Measurements from ENCODE around the gene CES5A. TPM values are rescaled to one million over a fixed set of nuclear protein-coding genes. Genes with fewer than 3 reads are reported as not detected.
"Not testable (repeated sequence)": the region's sequence is repeated elsewhere in the genome, so short reads cannot be mapped to it uniquely, and the experiment has no call there.

Gene CES5A
- not detected in 2 replicates for total RNA-seq (2014; rRNA removed; shearing (Covaris generic))

- no peak for DNase-seq (ENCODE audit: low read depth)
Measured at GRCh38 chr16:55875273-55875672, at the start of gene CES5A. Gene CES5A, minus strand, starts transcription at chr16:55875373. Its CDS starts 152 bp downstream, at chr16:55875221.

DNA sequence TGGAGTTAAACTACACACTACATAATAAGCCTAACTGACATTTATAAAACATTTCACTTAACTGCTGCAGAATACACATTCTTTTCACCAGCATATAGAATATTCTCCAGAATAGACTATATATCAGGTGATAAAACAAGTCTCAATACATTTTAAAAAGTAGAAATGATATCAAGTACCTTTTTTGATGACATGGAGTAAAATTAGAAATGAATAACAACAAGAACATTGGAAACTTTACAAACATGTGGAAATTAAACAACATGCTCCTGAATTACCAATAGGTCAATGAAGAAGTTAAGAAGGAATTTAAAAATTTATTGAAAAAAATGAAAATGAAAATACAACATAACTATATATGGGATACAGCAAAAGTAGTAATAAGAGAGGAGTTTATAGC lies 47.5 kb upstream of the CES5A start:
- no peak for DNase-seq (ENCODE audit: low read depth)

DNA sequence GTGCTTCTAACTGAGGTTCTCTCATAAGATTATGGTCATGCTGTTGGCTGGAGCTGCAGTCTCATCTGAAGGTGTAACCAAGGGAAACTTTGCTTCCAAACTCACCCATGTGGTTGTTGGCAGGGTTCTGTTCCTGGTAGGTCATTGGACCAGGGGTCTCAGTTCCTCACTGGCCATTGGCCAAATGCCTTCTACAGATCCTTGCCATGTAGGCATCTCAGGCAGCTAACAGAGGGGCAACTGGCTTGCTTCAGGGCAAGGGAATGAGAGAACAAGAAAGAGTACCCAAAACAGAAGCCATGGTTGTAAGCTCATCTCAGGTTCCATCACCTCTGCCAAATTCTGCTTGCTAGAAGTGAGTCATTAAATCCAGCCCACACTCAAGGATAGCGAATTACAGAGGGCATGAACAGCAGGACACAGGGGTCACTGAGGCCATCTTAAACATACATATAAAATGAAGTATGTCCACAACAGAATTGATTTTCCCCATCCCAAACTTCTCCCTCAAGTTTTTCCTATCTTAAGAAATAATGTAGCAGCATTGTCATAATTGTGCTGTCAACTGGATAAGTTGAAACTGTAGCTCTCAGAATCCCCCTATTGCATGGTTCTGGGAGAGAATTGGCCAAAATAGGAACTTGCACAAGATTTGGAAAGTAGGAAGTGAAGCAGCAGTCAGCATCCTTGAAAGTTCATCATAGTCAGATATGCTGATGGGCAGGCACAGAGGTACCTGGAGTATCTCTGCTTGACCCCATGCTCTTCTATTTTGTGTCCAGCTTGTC lies 42.4 kb upstream of the CES5A start:
- no peak for DNase-seq (ENCODE audit: low read depth)

GRCh38 chr16:55915096-55915827 lies 40.1 kb upstream of the CES5A start:
- DNase-seq (ENCODE audit: low read depth) = no peak

DNA sequence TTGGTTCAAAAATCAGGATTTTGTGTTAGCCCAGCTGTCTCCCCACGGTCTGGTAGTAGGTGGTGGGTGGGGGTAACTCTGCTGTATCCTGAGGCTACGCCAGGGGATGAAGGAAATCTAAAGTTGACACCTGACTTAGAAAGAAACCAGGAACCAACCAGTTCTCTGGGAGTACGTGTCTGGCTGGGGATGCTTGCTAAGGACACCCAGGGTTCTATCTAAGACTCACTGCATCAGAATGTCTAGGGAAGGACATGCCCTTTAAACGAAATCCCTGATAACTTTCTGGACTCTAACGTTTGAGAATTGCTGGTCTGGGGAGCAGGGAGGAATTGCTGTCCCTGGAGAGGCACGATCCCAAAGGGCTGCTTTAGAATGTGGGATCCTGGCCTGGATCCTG lies 39.2 kb upstream of the CES5A start:
- no peak for DNase-seq (ENCODE audit: low read depth)

GRCh38 chr16:55913716-55914115 lies 38.5 kb upstream of the CES5A start:
- no peak for DNase-seq (ENCODE audit: low read depth)

DNA sequence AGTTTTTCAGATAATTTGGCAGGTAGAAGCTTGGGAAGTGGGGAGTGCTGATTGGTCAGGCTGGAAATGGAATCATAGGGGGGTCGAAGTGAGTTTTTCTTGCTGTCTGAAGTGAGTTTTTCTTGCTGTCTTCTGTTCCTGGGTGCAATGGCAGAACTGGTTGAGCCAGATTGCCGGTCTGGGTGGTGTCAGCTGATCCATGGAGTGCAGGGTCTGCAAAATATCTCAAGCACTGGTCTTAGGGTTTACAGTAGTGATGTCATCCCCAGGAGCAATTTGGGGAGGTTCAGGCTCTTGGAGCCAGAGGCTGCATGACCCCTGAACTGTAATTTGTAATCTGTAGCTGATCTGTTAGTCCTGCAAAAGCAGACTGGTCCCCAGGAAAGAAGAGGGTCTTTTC lies 37.9 kb upstream of the CES5A start:
- not testable (repeated sequence) for DNase-seq (ENCODE audit: low read depth)

DNA sequence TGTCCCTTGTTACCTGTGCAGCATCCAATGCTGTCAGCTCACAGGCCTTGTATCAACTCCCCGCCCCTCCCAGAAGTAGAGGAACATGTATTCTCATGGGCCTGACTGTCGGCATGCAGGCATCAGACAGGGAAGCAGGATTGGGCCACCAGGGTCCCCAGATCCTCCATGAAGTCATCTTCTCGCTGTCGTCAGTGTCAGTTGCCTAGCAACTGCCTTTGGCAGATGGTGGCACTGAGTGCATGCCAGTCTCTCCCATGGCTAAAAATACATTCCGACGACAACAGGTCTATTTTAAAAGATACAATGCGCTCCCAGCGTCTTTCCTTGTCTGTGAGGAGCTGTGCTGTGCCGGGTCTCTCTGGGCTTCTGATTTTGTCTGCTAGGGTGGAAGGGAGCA lies 36.8 kb upstream of the CES5A start:
- no peak for DNase-seq (ENCODE audit: low read depth)

- DNase-seq (ENCODE audit: low read depth) = no peak
Measured at GRCh38 chr16:55911616-55912015, 36.4 kb upstream of the CES5A start.

DNA sequence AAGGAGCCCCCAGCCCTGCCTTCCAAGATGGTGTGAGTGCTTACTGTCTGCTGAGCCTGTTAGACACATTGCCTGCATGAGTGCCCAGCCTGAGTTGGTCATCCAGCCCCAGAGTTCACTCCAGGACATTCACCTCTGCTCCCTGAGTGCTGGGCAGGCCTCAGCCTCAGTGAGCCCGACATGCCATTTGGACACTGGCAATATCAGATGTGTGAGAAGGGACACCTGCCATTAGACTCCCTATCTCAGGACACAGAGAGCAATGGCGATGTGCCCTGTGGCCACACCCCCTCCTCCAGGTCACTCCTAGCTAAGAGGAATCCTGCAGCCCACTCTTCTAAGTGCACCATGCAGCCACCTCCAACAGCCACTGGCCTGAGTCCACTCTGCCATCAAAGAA lies 34.7 kb upstream of the CES5A start:
- no peak for DNase-seq (ENCODE audit: low read depth)

- DNase-seq (ENCODE audit: low read depth) = no peak
Measured at GRCh38 chr16:55908641-55909040, 33.5 kb upstream of the CES5A start.

DNA sequence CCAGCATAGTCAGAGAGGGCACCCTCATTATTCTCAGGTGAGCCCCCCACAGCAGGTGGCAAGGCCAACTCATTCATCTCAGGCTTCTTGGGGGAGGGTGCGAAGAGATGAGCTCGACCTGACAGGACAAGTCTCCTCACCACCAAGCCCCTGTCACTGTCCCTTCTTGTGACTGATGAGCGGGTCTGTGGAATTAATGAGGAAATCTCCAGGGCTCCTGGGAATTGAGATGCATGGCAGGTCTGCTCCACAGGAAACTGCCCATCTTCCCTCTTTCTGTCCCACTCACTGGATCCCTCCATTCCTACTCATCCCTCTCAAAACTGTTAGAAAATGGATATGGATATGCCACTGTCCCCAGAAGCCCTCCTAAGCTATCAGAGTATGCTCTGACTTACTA lies 32.5 kb upstream of the CES5A start:
- no peak for DNase-seq (ENCODE audit: low read depth)

DNA sequence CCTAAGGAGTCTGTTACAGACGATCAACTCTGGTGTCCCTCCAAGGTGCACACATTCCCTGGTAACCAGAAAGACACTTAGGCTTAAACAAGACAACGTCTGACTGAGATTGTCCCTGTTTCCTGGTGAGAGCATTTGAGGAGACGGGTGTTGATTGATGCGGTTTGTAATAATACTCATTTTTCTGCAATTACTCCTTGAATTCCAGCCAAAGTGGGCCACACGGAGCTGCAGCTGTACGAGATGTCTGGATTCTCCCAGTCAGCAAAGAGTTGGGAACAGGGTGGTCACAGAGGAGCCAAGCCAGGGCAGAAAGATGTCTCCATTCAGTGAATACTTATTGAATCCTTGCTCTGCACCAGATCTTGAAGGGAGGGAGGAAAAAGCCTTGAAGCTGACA lies 30.9 kb upstream of the CES5A start:
- no peak for DNase-seq (ENCODE audit: low read depth)

- DNase-seq (ENCODE audit: low read depth) = no peak
Measured at GRCh38 chr16:55905651-55906050, 30.5 kb upstream of the CES5A start.

DNA sequence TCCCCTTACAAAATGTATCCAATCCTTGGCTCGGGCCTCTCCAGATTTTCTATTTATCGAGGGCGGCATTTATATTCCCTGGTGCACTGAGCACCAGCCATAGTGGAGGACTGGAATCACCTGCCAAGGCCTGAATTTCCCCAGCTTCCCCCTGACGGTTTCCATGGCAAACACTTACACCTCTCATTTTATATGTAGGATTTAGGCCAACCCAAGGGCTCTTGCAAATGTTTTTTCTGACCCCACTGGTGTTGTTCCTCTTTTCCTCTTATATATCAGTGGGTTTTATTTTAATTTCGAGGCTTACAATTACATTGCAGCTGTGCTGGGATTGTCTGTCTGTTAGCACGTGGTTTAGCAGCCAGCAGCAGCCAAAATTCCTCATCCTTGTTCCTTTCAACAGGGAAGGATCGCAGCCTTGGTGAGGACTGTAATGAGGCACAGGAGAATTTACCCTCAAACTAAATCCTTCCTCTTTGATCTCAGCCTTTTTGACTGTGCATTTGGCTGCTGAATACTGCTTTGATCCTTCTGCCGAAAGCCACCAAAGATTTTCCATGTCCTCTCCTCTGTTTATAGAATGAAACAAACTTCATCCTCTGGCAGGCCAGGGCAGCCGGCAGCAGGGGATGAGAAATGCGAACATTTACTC lies 26.5 kb upstream of the CES5A start:
- DNase-seq (ENCODE audit: low read depth) = no peak

DNA sequence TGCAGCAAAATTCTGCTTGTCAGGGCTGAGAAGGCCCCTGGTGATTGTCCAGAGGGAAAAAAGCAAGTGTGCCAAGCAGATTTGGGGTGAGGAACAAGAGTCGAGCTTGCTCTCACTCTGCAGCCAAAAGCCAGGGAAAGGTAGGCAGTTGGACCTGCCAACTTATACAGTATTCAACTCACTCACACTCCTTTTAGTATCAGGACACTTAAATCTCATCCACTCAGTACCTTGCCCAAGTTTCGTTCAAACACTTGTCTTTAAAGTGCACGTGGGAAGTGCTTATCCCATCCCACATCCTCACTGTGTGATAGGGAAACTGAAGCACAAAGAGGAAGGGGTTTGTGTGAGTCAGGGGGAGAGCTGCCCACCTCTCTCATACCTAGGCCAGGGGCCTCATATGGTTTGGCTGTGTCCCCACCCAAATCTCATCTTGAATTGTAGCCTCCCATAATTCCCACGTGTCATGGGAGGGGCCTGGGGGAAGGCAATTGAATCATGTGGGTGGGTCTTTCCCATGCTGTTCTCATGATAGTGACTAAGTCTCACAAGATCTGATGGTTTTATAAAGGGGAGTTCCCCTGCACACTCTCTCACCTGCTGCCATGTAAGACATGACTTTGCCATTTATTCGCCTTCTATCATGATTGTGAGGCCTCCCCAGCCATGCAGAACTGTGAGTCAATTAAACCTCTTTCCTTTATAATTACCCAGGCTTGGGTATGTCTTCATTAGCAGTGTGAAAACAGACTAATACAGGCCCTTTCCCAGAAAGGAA lies 25.6 kb upstream of the CES5A start:
- no peak for DNase-seq (ENCODE audit: low read depth)

DNA sequence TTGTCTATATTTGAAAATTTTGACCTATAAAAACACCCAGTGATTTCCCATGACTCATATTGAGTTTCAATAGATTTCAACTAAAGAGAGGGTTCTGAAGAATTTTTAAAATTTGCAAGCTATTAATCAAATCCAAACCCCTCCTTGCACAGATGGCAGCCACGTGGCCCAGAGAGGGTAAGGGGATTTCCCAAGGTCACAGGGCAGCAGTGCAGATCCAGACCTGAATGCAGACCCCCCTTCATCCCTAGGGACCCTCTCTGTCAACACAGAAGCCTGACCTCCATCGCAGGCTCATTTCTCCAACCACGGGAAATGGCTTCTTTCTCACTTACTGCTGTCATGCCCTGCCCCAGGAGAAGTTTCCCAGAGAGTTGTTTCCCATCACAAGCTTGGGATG lies 24.7 kb upstream of the CES5A start:
- DNase-seq (ENCODE audit: low read depth) = no peak

- no peak for DNase-seq (ENCODE audit: low read depth)
Measured at GRCh38 chr16:55898592-55898991, 23.4 kb upstream of the CES5A start.

GRCh38 chr16:55892821-55893220 lies 17.6 kb upstream of the CES5A start:
- DNase-seq (ENCODE audit: low read depth) = no peak

DNA sequence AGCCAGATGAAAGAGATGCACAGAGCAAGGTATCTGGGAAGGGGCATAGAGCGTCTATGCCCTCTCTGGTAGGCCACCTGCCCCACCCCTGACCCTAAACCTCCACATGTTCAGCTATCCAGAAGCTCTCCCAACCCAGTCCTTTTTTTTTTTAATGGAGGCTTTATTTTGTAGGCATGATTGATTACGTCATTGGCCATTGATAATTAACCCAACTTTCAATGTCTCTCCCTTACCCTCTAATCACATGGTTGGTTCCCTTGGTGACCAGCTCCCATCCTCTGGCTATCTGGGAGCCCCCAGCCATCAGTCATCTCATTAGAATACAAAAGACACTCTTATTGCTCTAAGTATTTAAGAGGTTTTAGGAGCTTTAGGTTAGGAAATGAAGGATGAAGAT lies 14.3 kb upstream of the CES5A start:
- DNase-seq (ENCODE audit: low read depth) = no peak

GRCh38 chr16:55888546-55888945 lies 13.4 kb upstream of the CES5A start:
- no peak for DNase-seq (ENCODE audit: low read depth)

DNA sequence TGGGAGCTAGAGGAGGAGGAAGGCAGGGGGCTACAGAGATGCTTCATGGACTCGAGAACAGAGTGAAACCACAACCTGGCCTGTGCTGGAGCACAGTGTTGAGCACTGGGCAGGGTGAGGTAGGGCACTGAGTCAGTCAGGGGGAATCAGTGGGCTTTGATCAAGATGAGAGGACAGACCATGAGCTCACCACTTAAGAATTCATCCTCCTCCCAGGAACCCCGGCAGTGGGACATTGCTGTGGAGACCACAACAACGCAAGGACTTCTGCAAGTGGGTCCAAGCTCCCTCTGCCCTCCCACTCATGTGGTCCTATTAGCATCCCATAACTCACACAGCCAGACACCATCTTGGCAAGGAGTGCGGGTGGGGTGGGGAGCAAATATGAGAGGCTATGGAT lies 1.7 kb upstream of the CES5A start:
- DNase-seq (ENCODE audit: low read depth) = peak; percentile 33

Data from M059J (cell line).